Activated T-cell treated with anti-CD3 and anti-CD28 coated beads for 48 hours (primary cell): ENCODE data around the gene NUTM2E.
"Not testable (repeated sequence)": the region's sequence is repeated elsewhere in the genome, so short reads cannot be mapped to it uniquely, and the experiment has no call there.

Experiments used
- DNase-seq: peaks from one replicate; pipeline ENCODE4 v3.0.0-alpha.2; 2020; ENCODE audit warnings: low read depth

Gene NUTM2E

DNA sequence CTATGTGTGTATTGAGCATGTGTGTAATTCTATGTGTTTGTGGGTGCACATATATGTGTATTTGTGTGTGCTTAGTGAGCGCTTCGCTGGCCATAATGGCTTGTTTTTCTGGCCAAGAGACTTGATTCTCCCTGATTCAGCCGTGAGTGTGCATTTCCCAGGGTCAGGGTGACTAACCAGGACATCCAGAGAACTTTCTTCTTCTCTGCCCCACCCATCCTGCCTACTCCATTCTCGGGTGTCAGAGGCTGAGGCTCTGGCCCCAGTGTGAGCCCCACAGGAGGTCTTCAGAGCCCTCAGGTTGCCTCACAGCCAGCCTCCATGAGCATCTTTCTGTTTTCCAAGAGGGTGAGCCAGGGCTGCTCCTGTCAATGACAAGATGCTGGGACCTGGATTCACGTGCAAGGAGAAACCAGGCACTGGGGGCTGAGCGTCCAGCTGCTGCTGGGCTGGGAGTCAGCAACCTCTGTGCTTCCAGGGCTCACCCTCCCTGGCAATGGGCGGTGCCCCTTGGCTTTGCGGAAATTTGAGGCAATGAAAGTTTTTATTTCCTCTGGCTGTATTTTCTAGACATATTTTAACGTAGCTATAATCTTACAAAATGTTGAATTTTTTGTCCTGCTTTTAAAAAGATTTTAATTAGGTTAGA lies 40.5 kb downstream of the NUTM2E start:
- DNase-seq = not testable (repeated sequence)

DNA sequence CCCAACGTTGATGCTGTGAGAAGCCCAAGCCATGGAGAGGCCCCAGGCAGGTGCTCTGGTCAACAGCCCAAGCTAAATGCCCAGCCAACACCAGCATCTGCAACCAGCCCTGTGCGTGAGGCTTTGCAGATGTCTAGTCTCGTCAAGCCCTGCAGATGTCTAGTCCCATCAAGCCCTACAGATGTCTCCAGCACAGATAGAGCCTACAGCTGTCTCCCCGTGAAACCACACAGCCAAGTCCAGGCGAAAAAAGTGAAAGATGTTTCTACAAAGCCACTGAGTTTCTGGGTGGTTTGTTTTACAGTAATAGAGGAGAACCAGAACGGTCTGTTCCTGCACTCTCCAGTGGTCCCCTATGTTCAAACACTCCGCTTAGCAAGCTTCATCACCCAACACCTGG lies 41.5 kb downstream of the NUTM2E start:
- DNase-seq = not testable (repeated sequence)

DNA sequence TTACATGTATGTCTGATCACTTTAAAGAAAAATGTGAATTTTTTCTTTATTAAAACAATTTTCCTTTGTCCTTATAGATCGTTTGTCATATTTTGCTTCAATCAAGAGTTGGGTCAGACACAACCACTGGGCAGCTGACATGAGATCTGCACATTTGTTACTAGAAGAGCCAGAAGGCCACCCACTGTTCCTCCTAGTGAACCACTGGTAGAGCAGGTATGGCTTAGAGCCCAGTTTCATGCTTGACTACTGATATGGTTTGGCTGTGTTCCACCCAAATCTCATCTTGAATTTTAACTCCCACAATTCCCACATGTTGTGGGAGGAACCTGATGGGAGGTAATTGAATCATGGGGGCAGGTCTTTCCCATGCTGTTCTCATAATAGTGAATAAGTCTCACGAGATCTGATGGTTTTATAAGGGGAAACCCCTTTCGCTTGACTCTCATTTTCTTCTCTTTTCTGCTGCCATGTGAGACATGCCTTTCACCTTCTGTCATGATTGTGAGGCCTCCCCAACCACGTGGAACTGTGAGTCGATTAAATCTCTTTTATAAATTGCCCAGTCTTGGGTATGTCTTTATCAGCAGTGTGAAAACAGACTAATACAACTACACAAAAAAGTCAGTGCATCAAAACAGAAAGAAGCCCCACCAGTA lies 43.0 kb downstream of the NUTM2E start:
- not testable (repeated sequence) for DNase-seq

DNA sequence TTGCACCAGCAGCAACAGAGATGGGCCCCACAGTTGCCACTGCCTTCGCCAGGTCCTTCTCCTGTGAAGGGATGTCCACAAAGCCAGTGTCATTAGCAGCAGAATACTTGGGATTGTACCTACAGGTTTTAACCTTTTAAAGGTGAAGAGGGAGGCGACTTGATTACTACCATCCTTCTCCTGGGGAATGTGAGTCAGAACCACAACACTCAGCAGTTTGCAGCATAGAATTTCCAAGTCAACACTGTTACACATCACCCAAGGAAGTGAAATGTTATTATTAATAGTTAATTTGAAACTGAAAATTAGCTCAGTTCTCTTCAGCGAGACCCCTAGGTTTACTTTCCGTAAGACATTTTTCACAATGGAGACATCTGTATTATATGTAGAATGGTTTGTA lies 45.2 kb downstream of the NUTM2E start:
- not testable (repeated sequence) for DNase-seq
